Activated CD4-positive, alpha-beta T cell treated with anti-CD3 and anti-CD28 coated beads for 36 hours (primary cell): ENCODE results near the gene ELFN1. TPM values are rescaled to one million over a fixed set of nuclear protein-coding genes. Genes with fewer than 3 reads are reported as not detected.
"Not testable (repeated sequence)": the region's sequence is repeated elsewhere in the genome, so short reads cannot be mapped to it uniquely, and the experiment has no call there.

ENCODE experiments used
- ATAC-seq: fragments of 200-7000 bp; cut with Tn5 transposase; one replicate; pipeline ENCODE4 v1.10.0; 2021; ENCODE audit warnings: mild to moderate bottlenecking, moderate library complexity
- CTCF ChIA-PET: fragments of 350-600 bp; sonication (Branson Sonifier 250); formaldehyde crosslinking; loops from one replicate; lab custom pipeline; 2021; ENCODE audit warnings: antibody characterized with exemption; lab: Charles Lee
- POLR2A ChIA-PET: fragments of 350-600 bp; sonication (Branson Sonifier 250); formaldehyde crosslinking; loops from one replicate; lab custom pipeline; 2021; ENCODE audit warnings: antibody characterized with exemption, inconsistent platforms; lab: Charles Lee
- DNase-seq: peaks from one replicate; pipeline ENCODE4 v3.0.0-alpha.2; 2020
- H3K27ac Mint-ChIP-seq: one replicate; pipeline ENCODE4 v1.8.0; 2021; ENCODE audit warnings: mixed read lengths
- H3K27me3 Mint-ChIP-seq: one replicate; pipeline ENCODE4 v1.8.0; 2021; ENCODE audit warnings: mixed read lengths
- H3K36me3 Mint-ChIP-seq: one replicate; pipeline ENCODE4 v1.8.0; 2021; ENCODE audit warnings: low read depth, mixed read lengths
- H3K4me1 Mint-ChIP-seq: one replicate; pipeline ENCODE4 v1.8.0; 2021; ENCODE audit warnings: mixed read lengths
- H3K4me3 Mint-ChIP-seq: one replicate; pipeline ENCODE4 v1.8.0; 2021; ENCODE audit warnings: mild to moderate bottlenecking, moderate library complexity, mixed read lengths
- H3K9me3 Mint-ChIP-seq: one replicate; pipeline ENCODE4 v1.8.0; 2021; ENCODE audit warnings: low read depth, mixed read lengths
- intact Hi-C, 2 experiments: fragments of 100-400 bp; cut with DNase I in 1 of 2; cut with micrococcal nuclease in 1 of 2; formaldehyde crosslinking; loops; one replicate each; pipeline versions ENCODE4 v1.14.2 to v1.15.1; 2022 to 2024; cut with DNase I, micrococcal nuclease
- total RNA-seq, 2 experiments: library from RNA; stranded (reverse); gene quantifications; one replicate each; pipeline ENCODE4 v1.2.3, GENCODE V29; 2021

The ELFN1 gene
- total RNA-seq, 2 experiments from 2014 or later, result 0.05 to 0.09 TPM

DNA sequence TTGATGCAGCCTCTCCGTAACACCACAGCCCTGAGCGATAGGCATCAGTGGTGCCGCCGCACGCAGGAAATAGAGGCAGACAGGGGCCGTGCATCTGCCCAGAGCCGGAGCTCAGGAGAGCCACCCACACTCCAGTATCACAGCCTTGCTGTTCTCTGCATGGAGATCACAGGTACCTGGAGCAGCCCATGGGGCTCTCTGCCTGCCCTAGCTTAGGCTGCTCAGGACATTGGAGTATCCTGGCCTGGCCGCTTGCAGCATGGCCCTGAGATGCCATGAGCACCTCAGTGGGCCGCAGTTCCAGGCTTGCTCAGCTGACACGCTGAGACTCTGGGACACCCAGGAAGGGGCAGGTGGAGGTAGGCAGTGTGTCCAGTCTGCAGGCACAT, 47.0 kb downstream of the ELFN1 start:
- ChIA-PET POLR2A (no interaction called here), CTCF (no interaction called here)
- H3K27me3 Mint-ChIP-seq, result no peaks in the 10 kb centered on the region
- DNase-seq, result no peak
- H3K27ac Mint-ChIP-seq, result no peak overlapping the region
- no peaks in the 10 kb centered on the region for H3K9me3 Mint-ChIP-seq
- no peaks in the 10 kb centered on the region for H3K36me3 Mint-ChIP-seq
- intact Hi-C loops, result no loop called here
- H3K4me1 Mint-ChIP-seq, result peaks cover 7% of the 10 kb centered on the region
- ATAC-seq, result no peak
- H3K4me3 Mint-ChIP-seq, result no peak overlapping the region

DNA sequence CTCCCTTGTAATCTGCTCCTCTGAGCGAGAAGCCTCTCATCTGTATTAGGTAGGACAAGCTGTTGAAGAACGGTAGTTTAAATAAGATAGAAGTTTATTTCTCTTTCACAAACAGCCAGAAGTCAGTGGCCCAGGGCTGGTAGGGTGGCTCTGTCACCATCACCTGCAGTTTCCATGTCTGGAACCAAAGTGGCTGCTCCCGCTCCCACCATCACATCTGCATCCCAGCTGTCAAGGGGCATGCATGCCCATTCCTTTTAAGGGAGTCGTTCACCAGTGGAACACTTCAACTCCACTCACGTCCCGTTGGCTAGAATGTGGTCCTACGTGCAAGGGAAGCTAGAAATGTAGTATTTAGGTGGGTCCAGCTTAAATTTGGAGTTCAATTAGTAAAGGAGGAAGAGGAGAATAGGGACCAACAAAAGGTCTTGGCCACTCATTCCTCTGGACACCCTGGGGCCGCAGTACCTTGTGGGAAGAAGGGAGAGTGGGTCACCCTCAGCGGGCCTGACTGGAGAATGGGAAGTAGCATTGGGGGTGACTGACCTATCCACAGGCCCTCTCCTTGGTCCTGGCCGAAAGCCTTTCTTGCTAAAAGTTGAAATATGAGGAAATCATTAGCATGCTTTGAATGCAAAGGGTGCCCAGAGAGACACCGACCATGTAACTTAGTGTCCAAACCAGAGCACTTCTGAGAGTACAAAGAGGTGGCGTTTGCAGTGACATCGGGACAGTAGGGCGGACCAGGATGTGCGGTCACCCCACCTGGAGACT, 48.0 kb downstream of the ELFN1 start:
- Mint-ChIP-seq H3K9me3 (no peaks in the 10 kb centered on the region), H3K27me3 (no peaks in the 10 kb centered on the region), H3K27ac (no peak overlapping the region), H3K4me3 (no peak overlapping the region), H3K4me1 (peaks cover 7% of the 10 kb centered on the region), H3K36me3 (no peaks in the 10 kb centered on the region)
- DNase-seq (no peak), ATAC-seq (no peak)
- ChIA-PET POLR2A (no interaction called here), CTCF (no interaction called here)
- intact Hi-C loops, result no loop called here

DNA sequence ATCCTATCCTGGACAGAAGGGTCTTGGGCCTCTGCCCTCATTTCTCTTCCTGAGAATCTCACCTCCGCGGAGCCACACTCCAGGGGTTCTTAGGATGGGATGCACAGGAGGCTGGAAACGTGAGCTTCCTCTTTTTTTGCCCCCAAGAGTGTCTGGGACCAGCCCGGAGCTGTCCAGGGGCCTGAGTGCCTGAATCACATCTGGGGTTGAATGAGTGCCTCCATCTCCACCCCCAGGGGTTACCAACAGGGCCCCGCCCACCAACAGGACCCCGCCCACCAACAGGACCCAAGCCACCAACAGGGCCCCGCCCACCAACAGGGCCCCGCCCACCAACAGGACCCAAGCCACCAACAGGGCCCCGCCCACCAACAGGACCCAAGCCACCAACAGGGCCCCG, 48.8 kb downstream of the ELFN1 start:
- POLR2A ChIA-PET, H3K9me3 Mint-ChIP-seq: not testable (repeated sequence)

DNA sequence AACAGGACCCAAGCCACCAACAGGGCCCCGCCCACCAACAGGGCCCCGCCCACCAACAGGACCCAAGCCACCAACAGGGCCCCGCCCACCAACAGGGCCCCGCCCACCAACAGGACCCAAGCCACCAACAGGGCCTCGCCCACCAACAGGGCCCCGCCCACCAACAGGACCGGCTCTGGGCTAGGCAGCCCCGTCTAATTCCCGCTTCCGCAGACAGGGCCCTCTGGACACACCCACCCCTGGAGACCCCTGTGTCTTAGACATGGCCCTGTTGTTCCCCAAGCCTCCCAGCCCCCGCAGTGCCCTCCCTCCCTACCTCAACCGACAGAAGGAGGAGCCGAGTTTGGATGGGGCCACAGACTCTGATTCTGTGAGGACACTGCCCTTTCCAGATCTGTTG, 49.2 kb downstream of the ELFN1 start:
- H3K36me3 Mint-ChIP-seq, H3K27ac Mint-ChIP-seq, intact Hi-C loops, H3K4me3 Mint-ChIP-seq, CTCF ChIA-PET, H3K4me1 Mint-ChIP-seq, H3K9me3 Mint-ChIP-seq, DNase-seq, ATAC-seq, H3K27me3 Mint-ChIP-seq, POLR2A ChIA-PET: not testable (repeated sequence)

More for the DNA sequence above, 48.8 kb downstream of the ELFN1 start:
- ATAC-seq, DNase-seq, intact Hi-C loops, CTCF ChIA-PET, H3K27me3 Mint-ChIP-seq, H3K36me3 Mint-ChIP-seq, H3K4me3 Mint-ChIP-seq, H3K4me1 Mint-ChIP-seq, H3K27ac Mint-ChIP-seq: not testable (repeated sequence)

DNA sequence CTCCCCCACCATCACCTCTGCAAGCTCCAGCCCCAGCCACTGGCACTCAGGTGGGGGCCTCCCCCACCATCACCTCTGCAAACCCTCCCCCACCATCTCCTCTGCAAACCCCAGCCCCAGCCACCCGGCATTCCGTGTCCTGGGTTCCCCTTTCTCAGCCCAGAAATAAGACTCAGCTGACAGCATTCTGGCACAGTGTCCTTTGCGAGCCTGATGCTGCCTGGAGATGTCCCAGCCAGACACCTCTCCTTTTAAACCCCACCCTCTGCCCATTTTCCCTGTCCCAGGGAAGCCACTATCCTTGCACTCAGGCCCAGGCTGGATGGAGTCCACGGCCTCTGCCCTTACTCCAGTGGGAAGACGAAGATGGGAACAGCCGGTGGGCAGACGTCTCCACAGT, 49.8 kb downstream of the ELFN1 start:
- Mint-ChIP-seq H3K27me3 (no peaks in the 10 kb centered on the region), H3K4me3 (no peak overlapping the region), H3K9me3 (no peaks in the 10 kb centered on the region), H3K36me3 (no peaks in the 10 kb centered on the region), H3K27ac (no peak overlapping the region), H3K4me1 (peaks cover 7% of the 10 kb centered on the region)
- ATAC-seq (no peak), DNase-seq (no peak)
- ChIA-PET POLR2A (no interaction called here), CTCF (no interaction called here)
- intact Hi-C loops, result no loop called here

DNA sequence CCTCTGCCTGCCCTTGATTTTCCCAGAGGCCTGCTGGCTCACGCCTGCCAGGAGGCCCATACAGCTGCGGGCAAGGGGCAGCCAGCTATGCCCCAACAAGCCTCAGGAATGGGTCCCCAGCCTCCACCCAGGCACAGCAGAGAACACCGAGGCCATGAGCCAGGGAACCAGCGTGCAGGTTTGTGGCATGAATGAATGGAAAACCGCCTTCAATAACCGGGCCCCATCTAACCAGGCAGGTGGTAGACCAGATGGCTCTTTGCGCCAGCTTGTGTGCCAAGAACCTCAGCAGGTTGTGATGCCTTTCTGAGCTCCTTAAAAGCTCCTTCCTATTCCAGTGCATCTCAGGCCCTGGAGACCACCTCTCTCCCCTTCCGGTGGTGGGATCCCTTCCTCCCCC, 50.2 kb downstream of the ELFN1 start:
- Mint-ChIP-seq H3K4me3 (no peak overlapping the region), H3K36me3 (no peaks in the 10 kb centered on the region), H3K4me1 (peaks cover 7% of the 10 kb centered on the region), H3K9me3 (no peaks in the 10 kb centered on the region), H3K27me3 (no peaks in the 10 kb centered on the region), H3K27ac (no peak overlapping the region)
- ChIA-PET POLR2A (no interaction called here), CTCF (no interaction called here)
- DNase-seq (no peak), ATAC-seq (no peak)
- intact Hi-C loops, result no loop called here

DNA sequence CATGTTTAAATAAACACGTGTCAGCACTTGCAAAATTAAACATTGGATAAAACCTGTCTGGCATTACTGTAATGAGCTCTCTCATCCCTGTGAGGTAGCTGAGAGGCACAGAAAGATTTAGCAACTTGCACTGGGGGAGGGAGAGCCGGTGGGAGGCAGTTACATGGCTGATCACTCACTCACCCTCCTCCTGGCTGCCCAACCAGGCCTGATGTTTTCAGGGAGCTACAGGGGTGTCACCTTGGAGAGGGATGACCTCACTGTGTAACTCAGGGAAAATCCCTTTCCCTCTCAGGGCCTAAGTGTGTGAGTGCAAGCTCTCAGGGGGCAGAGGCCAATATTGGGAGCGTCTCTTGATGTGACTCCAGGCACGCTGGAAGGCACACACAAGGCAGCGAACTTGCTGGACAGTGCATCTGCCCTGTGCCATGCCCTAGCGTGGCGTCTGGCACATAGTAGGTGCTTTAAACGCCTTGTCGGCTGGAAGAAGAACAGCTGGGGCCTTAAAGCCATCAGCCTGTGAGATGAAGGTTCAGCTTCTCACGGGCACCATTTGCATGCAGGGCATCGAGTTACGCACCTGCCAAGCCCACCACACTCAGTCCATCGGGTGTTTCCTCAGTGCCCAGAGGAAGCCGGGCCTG, 51.1 kb downstream of the ELFN1 start:
- Mint-ChIP-seq H3K9me3 (no peaks in the 10 kb centered on the region), H3K4me3 (no peak overlapping the region), H3K4me1 (peaks cover 7% of the 10 kb centered on the region), H3K27ac (no peak overlapping the region), H3K27me3 (peaks cover 4% of the 10 kb centered on the region), H3K36me3 (no peaks in the 10 kb centered on the region)
- intact Hi-C loops, result no loop called here
- ChIA-PET CTCF (no interaction called here), POLR2A (no interaction called here)
- peak; percentile 56 for ATAC-seq
- peak; percentile 18 for DNase-seq

DNA sequence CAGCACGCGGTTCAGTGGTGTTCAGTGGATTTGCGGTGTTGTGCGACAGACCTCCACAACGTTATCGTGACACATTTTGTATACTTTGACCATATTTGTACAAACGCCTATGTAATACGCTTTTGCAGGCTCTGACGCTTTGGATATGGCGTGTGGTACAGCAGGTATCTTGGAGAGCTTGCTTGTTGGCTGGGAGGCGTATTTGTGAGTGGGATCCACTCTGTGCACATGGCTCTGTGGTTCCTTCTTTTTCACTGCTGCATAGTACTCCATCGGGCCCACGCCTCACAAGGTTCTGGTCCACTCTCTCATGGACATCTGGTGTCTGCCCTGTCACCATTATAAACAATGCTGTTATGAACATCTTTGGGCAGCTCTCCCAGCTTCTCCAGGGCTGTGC, 53.2 kb downstream of the ELFN1 start:
- Mint-ChIP-seq H3K27ac (no peak overlapping the region), H3K36me3 (no peaks in the 10 kb centered on the region), H3K4me3 (no peak overlapping the region), H3K9me3 (no peaks in the 10 kb centered on the region), H3K4me1 (no peaks in the 10 kb centered on the region), H3K27me3 (peaks cover 7% of the 10 kb centered on the region)
- no peak for DNase-seq
- intact Hi-C loops, result no loop called here
- ChIA-PET CTCF (no interaction called here), POLR2A (no interaction called here)
- ATAC-seq, result no peak

DNA sequence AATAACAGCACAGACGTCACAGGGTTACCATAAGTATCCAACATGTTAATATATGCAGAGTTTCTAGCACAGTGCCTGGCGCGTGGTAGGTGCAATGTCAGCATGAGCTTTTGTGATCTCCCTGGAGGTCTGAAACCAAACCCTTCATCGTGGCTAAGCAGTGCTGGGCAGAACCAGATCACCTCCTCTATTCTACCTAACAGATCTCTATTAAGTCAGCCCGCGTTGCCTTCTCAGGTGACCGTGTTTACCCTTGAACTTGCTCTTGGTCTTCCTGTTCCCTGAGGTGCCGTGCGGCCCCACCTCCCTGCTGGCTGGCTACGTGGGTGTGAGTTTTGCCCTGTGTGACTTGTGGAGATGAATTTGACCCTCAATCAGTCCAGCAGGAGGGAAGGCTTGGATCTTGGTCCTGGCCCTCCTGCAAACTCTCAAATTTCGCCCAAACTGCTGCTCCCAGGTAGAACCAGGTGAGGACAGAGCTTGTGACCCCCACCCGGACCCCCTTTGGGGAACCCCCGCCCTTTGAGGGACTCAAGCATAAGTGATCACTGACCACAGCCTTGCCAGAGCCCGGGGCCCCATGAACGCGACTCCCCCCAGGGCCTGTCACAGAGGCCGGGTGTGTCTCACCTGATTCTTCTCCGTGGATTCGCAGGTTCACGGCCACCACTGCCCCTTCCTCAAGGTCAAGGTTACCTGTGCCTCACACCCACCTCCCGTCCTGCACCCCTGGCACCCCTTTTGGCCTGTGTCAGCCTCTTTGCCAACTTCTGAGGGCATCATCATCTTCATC, 54.2 kb downstream of the ELFN1 start:
- Mint-ChIP-seq H3K27me3 (peaks cover 7% of the 10 kb centered on the region), H3K4me1 (no peaks in the 10 kb centered on the region), H3K27ac (no peak overlapping the region), H3K9me3 (peaks cover 3% of the 10 kb centered on the region), H3K4me3 (no peak overlapping the region), H3K36me3 (no peaks in the 10 kb centered on the region)
- ATAC-seq (no peak), DNase-seq (no peak)
- intact Hi-C loops, result no loop called here
- ChIA-PET CTCF (no interaction called here), POLR2A (no interaction called here)

DNA sequence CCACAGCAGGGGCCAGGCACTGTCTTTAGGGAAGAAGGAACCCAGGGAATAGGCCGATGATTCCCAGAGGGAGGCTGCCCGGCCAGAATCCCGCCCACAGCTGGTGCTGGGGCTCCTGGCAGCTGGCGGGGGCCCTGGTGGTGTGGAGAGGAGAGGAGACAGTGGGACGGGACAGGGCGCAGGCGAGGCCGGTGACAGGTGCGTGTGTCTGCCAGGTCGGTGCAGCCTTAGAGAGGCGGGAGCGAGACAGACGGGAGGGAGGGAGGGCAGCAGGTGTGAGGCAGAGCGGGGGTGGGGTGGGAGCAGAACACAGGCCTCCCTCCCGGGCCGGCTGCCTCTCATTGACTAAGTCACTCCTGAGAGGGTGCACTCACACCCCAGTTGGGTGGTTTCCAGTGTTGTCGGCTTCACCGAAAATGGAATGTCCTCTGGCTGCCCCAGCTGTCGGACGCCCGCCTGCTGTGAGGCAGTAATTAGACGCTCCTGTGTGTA, 55.2 kb downstream of the ELFN1 start:
- peaks cover 3% of the 10 kb centered on the region for H3K9me3 Mint-ChIP-seq
- H3K27ac Mint-ChIP-seq, result no peak overlapping the region
- no peak overlapping the region for H3K4me3 Mint-ChIP-seq
- H3K4me1 Mint-ChIP-seq, result no peaks in the 10 kb centered on the region
- DNase-seq (no peak), ATAC-seq (no peak)
- no peaks in the 10 kb centered on the region for H3K36me3 Mint-ChIP-seq
- intact Hi-C loops, result no loop called here
- peaks cover 7% of the 10 kb centered on the region for H3K27me3 Mint-ChIP-seq
- ChIA-PET CTCF (no interaction called here), POLR2A (no interaction called here)

DNA sequence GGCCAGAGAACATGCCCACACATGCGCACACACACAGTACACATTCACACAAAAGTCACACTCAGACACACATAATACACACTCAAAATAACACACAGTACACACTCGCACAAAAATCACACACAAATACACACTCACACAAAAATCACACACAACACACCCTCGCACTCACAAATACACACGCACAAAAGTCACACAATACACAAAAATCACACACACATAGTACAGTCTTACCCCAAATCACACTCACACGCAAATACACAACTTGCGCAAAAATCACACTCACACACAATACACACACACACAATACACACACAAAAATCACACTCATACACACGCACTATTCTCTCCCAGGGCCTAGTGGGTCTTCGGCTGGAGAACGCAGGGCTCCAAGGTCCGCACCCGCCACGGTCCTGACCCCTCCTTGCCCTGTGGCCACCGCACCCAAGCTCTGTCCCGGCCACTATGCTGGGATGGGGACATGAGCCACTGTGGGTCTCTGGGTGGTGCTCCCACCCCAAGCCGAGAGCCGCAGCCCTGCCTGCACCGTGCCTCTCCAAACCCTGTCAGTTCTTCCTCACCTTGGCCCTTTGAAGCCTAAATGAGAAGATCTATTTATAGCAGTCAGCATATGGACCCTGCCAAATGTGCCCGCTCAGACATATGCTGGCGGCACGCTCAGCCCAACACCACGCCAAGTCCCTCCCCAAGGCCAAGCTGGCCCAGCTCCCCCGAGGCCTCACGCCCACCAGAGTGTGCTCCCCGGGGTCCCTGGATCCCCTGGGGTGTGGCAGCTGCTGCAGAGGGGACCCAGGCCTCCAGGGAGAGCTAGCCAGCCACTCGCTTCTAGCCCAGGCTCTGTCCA, 55.9 kb downstream of the ELFN1 start:
- Mint-ChIP-seq H3K9me3 (peaks cover 3% of the 10 kb centered on the region), H3K27ac (no peak overlapping the region), H3K27me3 (peaks cover 7% of the 10 kb centered on the region), H3K4me3 (no peak overlapping the region), H3K36me3 (no peaks in the 10 kb centered on the region), H3K4me1 (no peaks in the 10 kb centered on the region)
- no peak for DNase-seq
- intact Hi-C loops, result no loop called here
- CTCF ChIA-PET, result no interaction called here
- no peak for ATAC-seq
- POLR2A ChIA-PET, result no interaction called here
